ENCODE measurements around the gene NANOS2. TPM values are rescaled to one million over a fixed set of nuclear protein-coding genes. Genes with fewer than 3 reads are reported as not detected.

Gene NANOS2
- total and polyA plus RNA-seq, 2 of the 13 experiments (the other 11 are each of a cell fraction or from before 2014, with no cell fraction given): not detected

- TF ChIP-seq ZBTB4 (CRISPR knock-in tag; IDR thresholded peaks at IDR 0.05; ENCODE audit: borderline replicate concordance) (peak; percentile 75; the same call in 1 of the 2 replicates), ZNF263 (CRISPR knock-in tag; IDR thresholded peaks at IDR 0.05) (0 out of 2 replicates have a peak, but pooled peaks have one; percentile 32), ZNF441 (CRISPR knock-in tag; IDR thresholded peaks at IDR 0.05; ENCODE audit: borderline replicate concordance) (peak; percentile 62; the same call in 1 of the 2 replicates), ZNF891 (CRISPR knock-in tag; IDR thresholded peaks at IDR 0.05) (peak; percentile 54; the same call in 1 of the 2 replicates), NFE2L1 (CRISPR knock-in tag; IDR thresholded peaks at IDR 0.05; ENCODE audit: borderline replicate concordance) (no peak), ZNF3 (CRISPR knock-in tag; IDR thresholded peaks at IDR 0.05) (peak; percentile 94), ATF4 (CRISPR knock-in tag; IDR thresholded peaks at IDR 0.05) (peak in 1 of 2 experiments; percentile 51; a peak in 2 of 4 replicates), THAP7 (CRISPR knock-in tag; IDR thresholded peaks at IDR 0.05) (0 out of 2 replicates have a peak, but pooled peaks have one; percentile 45), ZSCAN9 (CRISPR knock-in tag; IDR thresholded peaks at IDR 0.05; ENCODE audit: borderline replicate concordance) (peak; percentile 36), ZFAT (CRISPR knock-in tag; conservative IDR thresholded peaks at IDR 0.05) (no peak), KDM5A (IDR thresholded peaks at IDR 0.05; ENCODE audit: borderline replicate concordance, low read length) (no peak; the same call in 1 of the 2 replicates), HMG20A (CRISPR knock-in tag; IDR thresholded peaks at IDR 0.05; ENCODE audit: borderline replicate concordance) (peak; percentile 13; the same call in 1 of the 2 replicates), ZNF607 (CRISPR knock-in tag; IDR thresholded peaks at IDR 0.05; ENCODE audit: borderline replicate concordance) (peak; percentile 76), NCOA1 (CRISPR knock-in tag; IDR thresholded peaks at IDR 0.05) (no peak), PAX8 (CRISPR knock-in tag; IDR thresholded peaks at IDR 0.05; ENCODE audit: borderline replicate concordance) (no peak), ZNF878 (CRISPR knock-in tag; IDR thresholded peaks at IDR 0.05) (0 out of 2 replicates have a peak, but pooled peaks have one; percentile 64), RAD51 (IDR thresholded peaks at IDR 0.05; ENCODE audit: borderline replicate concordance) (no peak), ZBTB21 (CRISPR knock-in tag; IDR thresholded peaks at IDR 0.05) (0 out of 2 replicates have a peak, but pooled peaks have one; percentile 16), NKX3-1 (CRISPR knock-in tag; IDR thresholded peaks at IDR 0.05) (peak; percentile 65; the same call in 1 of the 2 replicates), ZNF567 (CRISPR knock-in tag; IDR thresholded peaks at IDR 0.05; ENCODE audit: borderline replicate concordance) (peak; percentile 81)
- TF ChIP-seq, protein P1, sequence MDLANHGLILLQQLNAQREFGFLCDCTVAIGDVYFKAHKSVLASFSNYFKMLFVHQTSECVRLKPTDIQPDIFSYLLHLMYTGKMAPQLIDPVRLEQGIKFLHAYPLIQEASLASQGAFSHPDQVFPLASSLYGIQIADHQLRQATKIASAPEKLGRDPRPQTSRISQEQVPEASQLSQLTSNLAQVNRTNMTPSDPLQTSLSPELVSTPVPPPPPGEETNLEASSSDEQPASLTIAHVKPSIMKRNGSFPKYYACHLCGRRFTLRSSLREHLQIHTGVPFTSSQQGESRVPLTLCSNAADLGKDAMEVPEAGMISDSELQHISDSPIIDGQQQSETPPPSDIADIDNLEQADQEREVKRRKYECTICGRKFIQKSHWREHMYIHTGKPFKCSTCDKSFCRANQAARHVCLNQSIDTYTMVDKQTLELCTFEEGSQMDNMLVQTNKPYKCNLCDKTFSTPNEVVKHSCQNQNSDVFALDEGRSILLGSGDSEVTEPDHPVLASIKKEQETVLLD (CRISPR knock-in tag; IDR thresholded peaks at IDR 0.05; ENCODE audit: low read depth): peak; percentile 43; the same call in 1 of the 2 replicates
Observed at GRCh38 chr19:45882652-45883585, 31.7 kb downstream of the NANOS2 start (continued).

Data from HepG2 (cell line).